Fibroblast of peridontal ligament (primary cell): ENCODE results near the gene KAZALD1.

Experiments
- DNase-seq: peaks from one replicate; pipeline ENCODE4 v3.0.0-alpha.2; 2010; ENCODE audit errors: extremely low read depth

The KAZALD1 gene, protein sequence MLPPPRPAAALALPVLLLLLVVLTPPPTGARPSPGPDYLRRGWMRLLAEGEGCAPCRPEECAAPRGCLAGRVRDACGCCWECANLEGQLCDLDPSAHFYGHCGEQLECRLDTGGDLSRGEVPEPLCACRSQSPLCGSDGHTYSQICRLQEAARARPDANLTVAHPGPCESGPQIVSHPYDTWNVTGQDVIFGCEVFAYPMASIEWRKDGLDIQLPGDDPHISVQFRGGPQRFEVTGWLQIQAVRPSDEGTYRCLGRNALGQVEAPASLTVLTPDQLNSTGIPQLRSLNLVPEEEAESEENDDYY

DNA sequence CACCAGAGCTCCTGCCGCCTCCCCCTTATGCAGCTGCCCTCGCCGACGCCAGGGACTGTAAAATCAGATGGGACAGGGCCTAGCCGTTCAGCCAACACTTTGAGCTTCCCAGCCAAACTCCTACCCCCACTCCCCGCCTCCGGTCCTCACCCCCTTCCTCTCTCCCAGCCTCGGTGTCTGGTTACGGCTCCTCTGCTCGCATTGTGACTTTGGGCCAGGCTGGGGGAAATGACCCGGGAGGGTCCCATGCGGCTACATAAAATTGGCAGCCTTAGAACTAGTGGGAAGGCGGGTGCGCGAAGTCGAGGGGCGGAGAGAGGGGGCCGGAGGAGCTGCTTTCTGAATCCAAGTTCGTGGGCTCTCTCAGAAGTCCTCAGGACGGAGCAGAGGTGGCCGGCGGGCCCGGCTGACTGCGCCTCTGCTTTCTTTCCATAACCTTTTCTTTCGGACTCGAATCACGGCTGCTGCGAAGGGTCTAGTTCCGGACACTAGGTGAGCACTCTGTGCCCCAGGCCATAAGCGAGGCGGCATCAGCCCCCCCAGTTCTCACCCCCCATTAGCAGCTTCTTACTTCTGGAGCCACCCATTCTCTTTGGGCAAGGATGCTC, at the start of gene KAZALD1:
TSS of gene KAZALD1 (plus strand) at position 366 of the 608 bp plus-strand sequence. CDS start 604 bp downstream, outside the sequence.
- DNase-seq = peak; percentile 83

DNA sequence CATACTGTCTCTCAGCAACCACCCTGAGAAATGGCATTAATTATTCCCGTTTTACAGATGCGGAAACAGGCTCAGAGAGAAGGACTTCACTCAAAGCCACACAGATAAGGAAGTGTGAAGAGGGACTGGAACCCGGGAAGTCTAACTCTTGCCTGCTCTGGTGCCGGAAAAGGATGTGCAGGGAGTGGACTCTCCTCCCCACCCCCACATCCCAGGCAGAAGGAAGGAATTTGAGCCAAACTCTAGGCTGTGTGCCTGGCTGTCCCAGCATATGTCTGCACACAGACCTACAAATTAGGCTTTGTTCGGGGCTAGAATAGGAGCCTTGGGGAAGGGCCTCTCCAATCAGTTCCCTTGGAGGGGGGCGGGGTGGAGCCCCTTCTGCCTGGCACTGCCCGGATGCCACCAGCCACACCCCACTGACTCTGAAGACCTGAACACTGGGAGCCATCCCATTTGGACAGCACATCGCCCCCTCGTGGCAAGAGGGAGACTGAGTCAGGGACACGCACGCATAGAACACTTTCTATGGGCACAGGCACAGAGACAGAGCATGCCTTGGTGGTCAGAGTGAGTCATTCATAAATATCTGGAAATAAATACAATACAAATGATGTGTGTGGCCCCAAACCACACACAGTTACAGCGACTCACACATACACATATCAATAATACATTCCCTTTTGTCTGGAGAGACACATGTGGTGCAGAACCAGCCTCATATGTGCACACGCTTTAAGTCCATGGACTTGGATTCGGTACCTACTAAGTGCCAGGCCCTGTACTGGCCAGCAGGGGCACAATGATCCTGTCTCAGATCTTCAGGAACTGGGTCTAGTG, 49.0 kb upstream of the KAZALD1 start:
- DNase-seq = peak; percentile 91

DNA sequence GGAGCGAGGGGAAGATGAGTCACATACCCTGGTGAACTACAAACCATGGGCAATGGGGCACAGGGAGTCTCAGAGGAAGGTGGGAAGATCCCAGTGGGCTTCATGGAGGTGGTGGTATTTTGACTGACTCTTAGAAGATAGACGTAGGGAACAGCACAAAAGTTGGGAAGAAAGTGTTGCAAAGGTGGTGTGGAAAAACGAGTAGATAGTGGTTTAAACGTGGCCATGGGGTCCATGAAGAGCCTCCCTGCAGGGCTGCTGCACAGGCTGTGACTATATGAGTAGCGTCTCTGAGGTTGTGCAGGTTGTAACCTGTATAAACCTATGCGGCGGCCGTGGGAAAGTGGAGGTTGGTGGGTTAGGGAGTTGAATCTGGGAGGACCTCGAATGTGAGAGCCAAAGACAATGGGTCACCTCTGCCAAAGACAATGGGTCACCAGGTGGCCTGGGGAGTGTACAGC, 48.4 kb upstream of the KAZALD1 start:
- no peak for DNase-seq

DNA sequence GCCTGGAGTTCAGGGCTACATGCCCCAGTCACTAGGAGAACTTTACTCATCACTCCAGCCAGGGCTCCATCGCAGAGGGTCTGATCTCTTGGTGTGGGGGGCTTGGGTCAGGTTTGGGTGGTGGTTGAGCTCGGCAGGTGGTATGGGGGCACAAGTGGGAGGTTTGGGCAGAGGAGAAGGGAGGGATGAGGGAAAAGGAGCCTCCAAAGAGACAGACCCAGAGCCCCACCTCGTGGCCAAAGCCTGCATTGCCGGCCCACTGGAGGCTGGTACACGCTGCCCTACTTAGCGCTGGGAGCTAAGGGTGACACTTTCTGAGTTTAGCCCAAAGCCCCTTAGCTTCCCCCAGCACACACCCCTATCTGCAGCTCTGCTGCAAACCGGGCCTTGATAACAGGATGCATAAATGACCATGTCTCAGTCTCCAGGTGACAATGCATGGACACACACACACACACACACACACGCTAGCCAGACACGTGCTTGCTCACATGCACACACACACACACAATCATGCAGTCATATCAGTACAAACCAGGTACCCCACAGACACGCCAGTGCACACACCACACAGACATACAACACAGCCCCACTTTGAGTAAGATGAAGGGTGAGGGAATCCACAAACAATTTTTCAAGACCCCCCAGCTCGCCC, 47.4 kb upstream of the KAZALD1 start:
- peak; percentile 70 for DNase-seq

DNA sequence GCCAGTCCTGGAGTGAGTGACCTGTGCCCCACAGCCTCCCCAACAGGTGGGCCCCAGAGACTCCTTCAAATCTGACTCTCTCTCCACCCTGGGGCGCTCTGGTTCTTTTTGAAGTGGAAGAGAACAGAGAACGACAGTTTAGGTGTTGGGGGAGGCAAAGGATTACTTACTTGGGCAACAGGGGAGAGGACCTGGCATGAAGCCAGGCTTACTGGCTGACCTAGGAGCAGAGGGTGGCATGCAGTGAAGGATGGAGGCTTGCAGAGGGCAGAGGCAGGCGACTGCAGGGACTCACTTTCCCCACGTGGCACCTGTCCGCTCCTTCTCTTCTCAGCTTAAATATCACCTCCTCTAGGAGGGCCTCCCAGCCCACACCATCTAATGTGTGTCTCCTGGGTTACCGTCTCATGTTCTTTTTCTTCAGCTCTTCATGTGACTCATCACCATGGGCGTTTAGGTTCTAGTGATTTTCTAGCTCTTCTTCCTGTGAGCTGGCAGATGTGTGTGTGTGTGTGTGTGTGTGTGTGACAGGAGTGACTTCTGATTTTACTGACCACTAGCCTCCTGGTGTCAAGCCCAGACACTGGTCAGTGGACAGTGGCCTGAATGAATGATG, 46.7 kb upstream of the KAZALD1 start:
- peak; percentile 90 for DNase-seq

DNA sequence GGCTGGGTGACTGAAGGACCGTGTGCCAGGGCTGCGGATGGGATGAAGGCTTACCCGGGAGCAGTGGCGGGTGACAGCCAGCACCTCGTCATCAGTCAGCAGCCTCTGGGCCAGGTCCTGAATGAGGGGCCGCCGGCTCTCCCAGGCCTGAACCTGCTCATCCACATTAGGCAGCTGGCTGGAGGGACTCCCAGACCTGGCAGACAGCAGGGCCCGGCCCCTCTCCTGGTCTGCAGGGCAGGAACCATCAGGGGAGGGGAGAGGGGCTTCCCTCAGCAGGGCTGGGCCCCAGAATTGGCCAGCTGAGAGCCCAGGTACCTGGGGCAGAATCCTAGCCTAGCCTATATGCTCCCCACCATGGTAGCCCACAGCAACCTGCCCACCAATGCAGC, 46.2 kb upstream of the KAZALD1 start:
- no peak for DNase-seq

DNA sequence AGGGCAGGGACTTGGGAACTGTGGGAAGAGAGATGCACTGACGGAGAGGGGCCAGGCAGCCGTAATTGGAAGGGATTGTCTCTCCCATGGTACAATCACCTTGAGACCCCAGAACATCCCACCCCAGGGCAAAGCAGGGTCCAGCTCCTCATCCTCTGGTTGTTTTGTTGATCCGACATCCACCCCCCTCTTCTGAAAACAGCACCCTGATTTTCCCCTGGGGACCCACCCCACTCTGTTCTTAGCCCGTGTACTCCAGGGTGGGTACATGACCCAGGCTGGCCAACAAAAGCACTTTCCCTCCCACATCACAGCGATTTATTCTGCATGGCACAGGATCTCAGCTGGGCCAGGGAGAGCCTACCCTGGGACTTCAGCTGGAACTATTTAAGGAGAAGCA, 45.0 kb upstream of the KAZALD1 start:
- DNase-seq = no peak

DNA sequence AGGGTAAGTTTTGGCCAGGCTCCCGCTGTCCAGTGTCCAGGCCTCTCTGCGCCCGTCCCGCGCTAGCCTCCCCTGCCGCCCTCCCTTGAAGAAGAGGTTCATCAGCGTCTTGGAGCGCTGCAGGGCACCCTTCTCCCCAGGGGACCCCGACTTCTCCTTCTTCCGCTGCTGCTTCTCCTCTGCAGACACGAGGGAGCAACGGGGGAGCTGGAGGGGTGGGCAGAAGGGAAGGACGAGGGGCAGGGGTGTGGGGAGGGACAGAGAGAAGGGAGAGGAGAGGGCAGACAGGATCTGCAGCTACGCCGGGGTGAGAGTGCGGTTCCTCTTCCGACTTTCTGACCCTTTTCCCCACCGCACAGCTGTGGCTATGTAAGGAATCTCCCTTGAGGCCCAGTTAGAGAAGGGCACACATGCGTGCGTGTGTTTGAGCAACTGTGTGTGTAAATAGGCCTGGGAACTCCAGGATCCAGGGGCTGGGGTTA, 43.6 kb upstream of the KAZALD1 start:
- peak; percentile 48 for DNase-seq

DNA sequence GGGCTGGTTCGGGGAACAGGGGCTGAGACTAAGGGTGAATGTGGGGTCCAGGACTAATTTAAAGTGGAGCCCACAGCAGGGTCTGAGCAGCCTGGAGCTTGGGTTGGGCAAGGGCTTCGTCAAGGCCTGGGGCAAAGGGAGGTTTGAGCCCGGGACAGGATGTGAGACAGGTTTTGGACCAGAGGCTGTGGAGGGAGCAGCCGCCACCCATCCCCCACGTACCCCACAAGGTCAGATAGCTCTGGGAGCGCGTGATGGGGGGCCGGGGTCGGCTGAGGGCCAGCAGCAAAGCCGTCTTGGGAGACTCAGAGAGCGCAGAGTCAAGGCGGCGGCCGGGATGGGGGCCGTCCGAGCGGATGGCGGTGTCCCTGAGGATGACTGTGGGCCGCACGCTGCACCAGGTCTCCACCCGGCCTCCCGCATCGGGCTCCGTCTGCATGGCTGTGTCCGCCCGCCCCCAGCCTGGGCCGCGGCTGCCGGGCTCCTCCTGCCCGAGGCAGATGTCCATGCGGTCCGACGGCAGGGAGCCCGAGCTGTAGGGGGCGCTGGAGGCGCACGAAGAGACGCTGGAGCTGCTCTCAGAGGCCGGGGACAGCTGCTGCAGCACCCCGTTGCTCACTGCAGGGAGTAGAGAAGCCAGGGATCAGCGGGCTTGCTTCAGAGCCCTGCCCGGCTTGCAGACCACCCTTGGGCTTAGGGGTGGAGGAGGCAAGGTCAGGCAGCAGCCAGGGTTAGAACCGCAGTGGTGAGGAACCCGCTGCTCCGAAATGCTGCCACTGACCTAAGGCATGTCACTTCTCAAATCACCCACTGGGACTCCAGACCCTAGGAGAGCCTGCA, 43.0 kb upstream of the KAZALD1 start:
- peak; percentile 74 for DNase-seq

DNA sequence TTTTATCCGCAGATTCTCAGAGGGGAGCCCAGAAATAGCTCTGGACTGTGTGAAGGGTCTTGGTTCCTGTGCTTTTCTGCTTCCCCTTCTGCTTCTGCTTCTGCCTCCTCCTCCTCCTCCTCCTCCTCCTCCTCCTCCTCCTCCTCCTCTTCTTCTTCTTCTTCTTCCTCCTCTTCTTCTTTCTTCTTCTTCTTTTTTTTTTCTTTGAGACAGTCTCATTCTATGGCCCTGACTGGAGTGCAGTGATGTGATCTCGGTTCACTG, 42.4 kb upstream of the KAZALD1 start:
- no peak for DNase-seq

DNA sequence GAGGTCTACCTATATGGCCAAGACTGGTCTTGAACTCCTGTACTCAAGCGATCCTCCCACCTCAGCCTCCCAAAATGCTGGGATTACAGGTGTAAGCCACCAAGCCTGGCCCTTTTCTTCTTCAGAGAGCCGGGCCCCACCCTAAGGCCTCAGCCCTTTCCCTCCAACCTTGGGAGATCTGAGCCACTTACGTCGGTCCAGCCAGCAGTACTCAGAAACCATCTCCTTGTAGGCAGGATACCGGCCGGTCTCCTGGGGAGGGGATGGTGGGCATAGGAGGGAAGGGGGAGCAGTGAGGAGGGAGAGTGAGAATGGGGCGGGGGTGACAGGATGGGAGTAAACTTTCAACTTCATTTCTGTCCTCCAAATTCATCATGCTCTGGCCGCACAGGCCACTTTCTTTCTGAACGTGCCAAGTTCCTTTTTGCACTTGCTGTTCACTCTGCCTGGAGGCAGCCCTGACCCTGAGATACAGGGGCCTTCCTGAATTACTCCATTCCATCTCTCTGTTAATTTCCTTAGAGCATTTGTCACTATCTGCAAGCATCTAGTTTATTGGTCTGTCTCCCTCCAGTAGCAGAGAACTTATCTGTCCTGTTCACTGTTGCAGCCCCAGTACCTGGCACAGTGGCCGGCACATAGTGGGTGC, 41.2 kb upstream of the KAZALD1 start:
- no peak for DNase-seq

DNA sequence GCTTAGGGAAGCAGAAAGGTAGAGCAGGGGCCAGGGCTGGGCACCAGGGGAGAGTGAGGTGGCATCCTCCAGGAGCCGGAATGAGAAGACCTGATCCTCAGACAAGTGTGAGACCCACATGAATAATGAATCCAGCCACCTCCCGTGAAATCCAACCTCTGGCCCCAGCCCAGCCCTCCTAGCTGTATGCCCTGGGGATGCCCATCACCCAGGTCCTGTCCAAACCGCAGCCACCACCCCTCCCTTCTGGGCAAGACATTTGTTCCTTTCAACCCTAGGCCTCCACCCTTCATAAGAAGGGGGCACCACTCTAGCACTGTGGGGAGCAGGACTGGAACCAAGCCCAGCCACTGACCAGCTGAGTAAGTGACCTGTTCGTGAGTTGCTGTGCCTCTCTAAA, 40.5 kb upstream of the KAZALD1 start:
- DNase-seq = no peak

DNA sequence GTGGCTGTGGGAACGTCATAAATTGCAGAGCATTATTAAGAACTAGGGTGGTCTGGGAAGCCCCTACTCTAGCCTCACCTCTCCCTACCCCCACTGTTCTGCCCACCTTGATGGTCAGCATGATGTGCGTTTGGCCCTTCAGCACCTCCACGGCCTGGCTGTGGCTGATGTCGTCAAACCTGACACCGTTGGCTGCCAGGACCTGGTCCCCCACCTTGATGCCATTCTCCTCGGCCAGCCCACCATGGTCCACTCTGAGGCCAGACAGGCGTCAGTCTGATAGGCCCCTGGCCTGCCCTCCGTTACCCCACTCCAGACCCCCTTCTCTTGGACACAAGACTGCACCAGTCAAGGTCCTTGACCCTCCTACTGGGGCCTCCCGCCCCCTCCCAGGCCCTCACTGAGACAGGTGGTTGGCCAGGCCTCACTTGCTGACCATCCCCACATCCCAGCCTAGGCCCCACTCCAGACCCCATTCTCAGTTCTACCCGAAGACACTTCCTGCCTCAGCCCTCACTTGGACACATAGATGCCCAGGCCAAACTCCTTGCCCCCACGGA, 40.0 kb upstream of the KAZALD1 start:
- no peak for DNase-seq

DNA sequence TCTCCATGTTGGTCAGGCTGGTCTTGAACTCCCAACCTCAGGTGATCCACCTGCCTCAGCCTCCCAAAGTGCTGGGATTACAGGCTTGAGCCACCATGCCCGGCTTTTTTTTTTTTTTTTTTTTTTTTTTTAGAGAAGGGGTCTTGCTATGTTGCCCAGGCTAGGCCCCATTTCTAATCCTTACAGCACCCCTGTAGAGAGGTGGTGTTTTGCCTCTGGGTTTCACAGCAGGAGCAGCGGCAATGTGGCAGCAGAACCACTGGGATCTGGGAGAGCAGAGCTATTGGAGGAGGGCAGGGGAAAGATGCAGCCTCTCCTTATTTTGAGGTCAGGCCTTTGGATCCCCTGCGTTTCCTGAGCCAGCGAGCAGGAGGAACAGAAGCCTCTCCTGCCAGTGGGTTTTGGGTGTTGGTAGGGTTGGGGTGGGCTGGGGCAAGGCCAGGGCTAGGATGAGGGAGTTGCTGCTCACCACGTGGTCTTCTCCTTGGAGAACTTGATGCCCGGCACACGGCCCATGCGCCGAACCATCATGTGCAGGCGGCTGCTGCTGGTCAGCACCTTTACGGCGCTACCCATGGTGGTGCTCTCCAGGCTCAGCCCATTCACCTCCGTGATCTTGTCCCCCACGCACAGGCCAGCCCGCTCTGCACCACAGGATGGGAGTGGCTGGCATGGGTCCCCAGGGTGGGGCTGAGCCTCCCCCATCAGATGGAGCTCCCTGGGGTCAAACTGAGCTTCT, 38.7 kb upstream of the KAZALD1 start:
- DNase-seq = no peak

DNA sequence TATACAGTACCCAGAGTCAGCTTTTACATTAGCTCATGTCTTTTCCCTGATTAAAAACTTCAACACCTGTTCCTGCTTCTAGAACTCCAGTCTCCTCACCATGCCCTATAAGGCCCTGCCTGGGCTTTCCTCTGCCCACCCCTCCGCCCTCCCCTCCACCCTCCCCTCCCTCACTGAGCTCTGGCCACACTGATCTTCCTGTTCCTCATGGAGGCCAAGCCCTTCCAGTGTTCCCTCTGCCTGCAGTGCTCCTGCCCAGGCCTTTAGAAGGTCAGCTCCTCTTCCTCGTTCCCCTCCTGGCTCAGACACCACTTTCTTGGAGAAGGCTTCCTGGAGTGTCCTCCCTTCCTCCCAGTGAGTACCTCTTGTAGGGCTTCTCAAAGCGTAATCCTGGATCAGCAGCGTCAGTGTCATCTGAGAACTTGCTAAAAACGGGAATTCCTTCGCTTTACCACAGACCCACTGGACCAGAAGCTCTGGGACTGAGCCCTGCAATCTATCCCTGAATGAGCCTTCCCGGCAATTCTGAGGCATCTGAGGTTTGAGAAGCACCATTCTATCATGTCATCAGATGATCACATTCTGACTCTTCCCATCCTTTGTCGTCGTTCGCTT, 34.6 kb upstream of the KAZALD1 start:
- no peak for DNase-seq

DNA sequence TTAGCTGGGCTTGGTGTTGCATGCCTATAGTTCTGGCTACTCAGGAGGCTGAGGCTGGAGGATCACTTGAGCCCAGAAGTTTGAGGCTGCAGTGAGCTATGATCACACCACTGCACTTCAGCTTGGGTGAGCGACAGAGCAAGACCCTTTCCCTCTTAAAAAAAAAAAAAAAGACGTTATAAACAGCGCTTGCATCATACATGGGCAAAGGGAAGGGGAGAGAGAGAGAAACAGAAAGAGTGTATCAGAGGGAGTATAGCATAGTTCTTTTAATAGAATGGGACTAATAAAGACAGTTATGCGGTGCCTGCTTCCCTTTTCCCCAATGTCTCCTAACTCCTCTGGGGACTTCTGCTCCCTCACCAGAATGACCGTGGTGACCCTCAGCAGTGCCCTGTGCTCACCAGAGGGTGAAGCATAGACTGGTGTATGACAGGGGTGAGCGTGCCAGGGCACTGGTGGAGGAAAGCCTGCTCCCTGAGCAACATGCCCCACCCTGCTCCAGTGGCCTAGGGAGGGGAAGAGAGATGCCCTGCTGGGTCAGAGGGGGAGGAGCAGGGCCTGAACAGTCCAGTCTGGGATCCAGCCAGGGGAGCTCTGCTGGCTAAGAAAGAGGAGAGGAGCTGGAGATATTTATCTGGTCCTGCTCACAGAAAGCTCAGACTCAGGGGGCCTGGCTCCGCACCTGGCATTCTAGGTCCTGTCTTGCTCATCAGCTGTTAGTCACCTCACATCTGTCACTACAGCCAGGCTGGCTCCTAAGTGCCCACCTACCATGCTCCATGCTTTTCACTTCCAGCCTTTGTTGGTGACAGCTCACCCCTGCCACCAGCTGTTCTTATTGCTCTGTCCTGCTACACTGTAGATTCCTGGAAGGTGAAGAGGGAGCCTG, 33.1 kb upstream of the KAZALD1 start:
- no peak for DNase-seq

DNA sequence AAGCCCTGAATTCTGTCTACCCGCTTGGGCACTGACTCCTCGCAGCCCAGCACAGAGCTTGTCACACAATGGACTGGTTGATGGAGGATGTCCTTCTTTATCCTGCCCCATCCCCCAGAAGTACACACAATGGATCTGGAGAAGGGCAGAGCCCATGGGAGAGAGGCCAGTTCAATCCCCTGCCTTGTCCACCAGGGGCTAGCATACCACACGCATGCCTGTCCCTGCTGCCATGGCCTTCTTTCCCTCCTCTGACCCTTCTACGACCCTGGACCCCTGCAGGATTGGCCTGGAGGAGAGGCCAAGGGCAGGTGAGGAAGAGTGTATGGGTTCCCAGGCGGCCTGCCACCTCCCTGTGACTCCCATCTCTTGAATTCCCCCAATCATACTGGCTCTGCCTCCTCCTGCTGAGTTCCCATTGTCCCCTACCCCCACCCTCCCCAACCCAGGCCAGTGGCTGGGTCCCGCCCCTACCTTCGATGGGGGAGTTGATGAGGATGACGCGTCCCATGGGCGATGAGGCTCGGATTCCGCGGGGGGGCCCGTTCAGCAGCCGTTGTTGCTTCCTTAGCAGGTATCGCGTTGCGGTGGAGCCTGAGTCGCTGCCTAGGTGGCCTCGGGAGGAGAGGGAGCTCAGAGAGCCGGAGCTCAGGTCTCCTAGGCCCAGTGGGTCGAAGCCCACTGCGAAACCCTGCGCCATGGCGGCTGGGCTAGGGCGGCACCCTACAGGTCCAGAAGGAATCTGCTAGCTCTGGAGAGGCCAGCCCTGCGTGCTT, 32.1 kb upstream of the KAZALD1 start:
- DNase-seq = no peak
